OCI-LY7 (cell line): ENCODE measurements around the gene ASB13. TPM values are rescaled to one million over a fixed set of nuclear protein-coding genes. Genes with fewer than 3 reads are reported as not detected.

ENCODE experiments used
- BruUV-seq: library from RNA; stranded (reverse); fragments of 400-500 nt; replicated peaks from 2 replicates; lab custom pipeline; 2021; lab: Mats Ljungman, UMichigan
- CTCF ChIA-PET: fragments of 300-600 bp; sonication (Branson Sonifier 250); formaldehyde crosslinking; loops from one replicate; lab custom pipeline; 2022; ENCODE audit warnings: antibody characterized with exemption; ENCODE audit not compliant: unreplicated experiment; lab: Charles Lee
- POLR2A ChIA-PET: fragments of 300-600 bp; sonication (Branson Sonifier 250); formaldehyde crosslinking; loops from one replicate; lab custom pipeline; 2022; ENCODE audit warnings: antibody characterized with exemption; lab: Charles Lee
- DNase-seq: peaks from one replicate; pipeline ENCODE4 v3.0.0-alpha.2; 2015; ENCODE audit warnings: low spot score
- H2AFZ ChIP-seq: fragments of 200-600 bp; sonication (generic), shearing (Covaris generic); 2 replicates; pipeline ENCODE4 v1.6.1; 2014; ENCODE audit warnings: mild to moderate bottlenecking, antibody characterized with exemption, low read length, moderate library complexity
- H3K27ac ChIP-seq: fragments of 200-600 bp; sonication (generic); 2 replicates; pipeline ENCODE4 v1.5.1; 2014; ENCODE audit warnings: mixed run types, low read depth, mild to moderate bottlenecking, moderate library complexity, low read length, inconsistent platforms; ENCODE audit not compliant: poor library complexity, severe bottlenecking
- H3K36me3 ChIP-seq: fragments of 200-600 bp; sonication (generic); 2 replicates; pipeline ENCODE4 v1.6.1; 2014; ENCODE audit warnings: mild to moderate bottlenecking, antibody characterized with exemption, low read length, moderate library complexity, mixed read lengths; ENCODE audit not compliant: insufficient read depth
- H3K4me1 ChIP-seq: fragments of 200-600 bp; sonication (generic); 2 replicates; pipeline ENCODE4 v1.5.1; 2014; ENCODE audit warnings: mild to moderate bottlenecking, low read length; ENCODE audit not compliant: insufficient read depth, poor library complexity, severe bottlenecking
- H3K4me2 ChIP-seq: fragments of 200-600 bp; sonication (generic); 2 replicates; pipeline ENCODE4 v1.6.1; 2014; ENCODE audit warnings: mild to moderate bottlenecking, low read length
- H3K4me3 ChIP-seq: fragments of 200-600 bp; sonication (generic); 2 replicates; pipeline ENCODE4 v1.5.1; 2014; ENCODE audit warnings: mild to moderate bottlenecking, low read depth, low read length; ENCODE audit not compliant: poor library complexity, severe bottlenecking
- H3K79me2 ChIP-seq: fragments of 200-600 bp; sonication (generic); 2 replicates; pipeline ENCODE4 v1.6.1; 2016; ENCODE audit warnings: low read depth, mild to moderate bottlenecking, low read length, moderate library complexity, mixed read lengths; ENCODE audit not compliant: insufficient read depth
- H3K9me2 ChIP-seq: fragments of 200-600 bp; sonication (generic); 2 replicates; pipeline ENCODE4 v1.6.1; 2016; ENCODE audit warnings: mild to moderate bottlenecking, low read length, mixed read lengths; ENCODE audit not compliant: insufficient read depth
- H3K9me3 ChIP-seq: fragments of 200-600 bp; sonication (generic); 2 replicates; pipeline ENCODE4 v1.6.1; 2014; ENCODE audit warnings: mild to moderate bottlenecking, mixed run types, low read length, mixed read lengths
- H4K20me1 ChIP-seq: fragments of 200-600 bp; sonication (generic); 2 replicates; pipeline ENCODE4 v1.6.1; 2014; ENCODE audit warnings: mild to moderate bottlenecking, antibody characterized with exemption, low read length, moderate library complexity, mixed read lengths; ENCODE audit not compliant: insufficient read depth
- CTCF ChIP-seq: fragments of 200-600 bp; sonication (generic); conservative IDR thresholded peaks from 2 replicates; pipeline ENCODE4 v1.5.1; 2014; ENCODE audit warnings: mild to moderate bottlenecking, antibody characterized with exemption, low read length, moderate library complexity, mixed read lengths
- EZH2phosphoT487 ChIP-seq: fragments of 200-600 bp; sonication (generic); IDR thresholded peaks from 2 replicates; pipeline ENCODE4 v1.6.1; 2018; ENCODE audit warnings: low read depth, borderline replicate concordance, mild to moderate bottlenecking, mixed run types, antibody characterized with exemption, low read length, moderate library complexity, mixed read lengths
- intact Hi-C: fragments of 100-400 bp; cut with micrococcal nuclease; formaldehyde crosslinking; loops from one replicate; pipeline ENCODE4 v1.10.0; 2022; ENCODE audit not compliant: unreplicated experiment
- total RNA-seq, 2 experiments: library from RNA; depleted of rRNA in 1 of 2; stranded (reverse); fragments of >200 nt in 1 of 2; shearing (Covaris generic) in 1 of 2; gene quantifications; 2 replicates each; pipeline ENCODE4 v1.2.3, GENCODE V29; 2014 to 2022

Gene ASB13
- total RNA-seq, 2 experiments from 2014 or later: 25.6 to 108 TPM

GRCh38 chr10:5616836-5617235 lies 49.6 kb downstream of the ASB13 start:
- Histone ChIP-seq H3K27ac (no peak overlapping the region), H3K9me2 (no peaks in the 10 kb centered on the region), H3K4me3 (no peak overlapping the region), H3K79me2 (no peaks in the 10 kb centered on the region), H3K9me3 (no peaks in the 10 kb centered on the region), H2AFZ (no peak overlapping the region), H3K4me2 (no peak overlapping the region), H4K20me1 (no peaks in the 10 kb centered on the region), H3K4me1 (no peaks in the 10 kb centered on the region), H3K36me3 (no peaks in the 10 kb centered on the region)
- ChIA-PET POLR2A (interaction anchor here (0.7 kb wide), 1 partner anchor 1529 kb away, joined by 3 read pairs; no protein-coding TSS in a partner anchor), CTCF (interaction anchor here (0.6 kb wide), 1 partner anchor 132 kb away, joined by 3 read pairs; no protein-coding TSS in a partner anchor)
- intact Hi-C loops: no loop called here
- TF ChIP-seq CTCF: no peak
- no peak for TF ChIP-seq EZH2phosphoT487
- BruUV-seq: no TSS peak
- no peak for DNase-seq

- no peak for DNase-seq
- BruUV-seq: no TSS peak
- Histone ChIP-seq H3K36me3 (no peaks in the 10 kb centered on the region), H4K20me1 (no peaks in the 10 kb centered on the region), H3K4me3 (no peak overlapping the region), H2AFZ (no peak overlapping the region), H3K4me1 (no peaks in the 10 kb centered on the region), H3K9me3 (no peaks in the 10 kb centered on the region), H3K9me2 (no peaks in the 10 kb centered on the region), H3K79me2 (no peaks in the 10 kb centered on the region), H3K4me2 (no peak overlapping the region), H3K27ac (no peak overlapping the region)
- TF ChIP-seq CTCF (no peak), EZH2phosphoT487 (no peak)
- intact Hi-C loops: no loop called here
- ChIA-PET CTCF (interaction anchor here (0.6 kb wide), 1 partner anchor 131 kb away, joined by 3 read pairs; no protein-coding TSS in a partner anchor), POLR2A (interaction anchor here (0.6 kb wide), 1 partner anchor 159 kb away, joined by 3 read pairs; no protein-coding TSS in a partner anchor)
Measured at GRCh38 chr10:5616046-5616445, 50.3 kb downstream of the ASB13 start.

- no peaks in the 10 kb centered on the region for H3K9me3 ChIP-seq
- no peaks in the 10 kb centered on the region for H3K9me2 ChIP-seq
- CTCF ChIA-PET: no interaction called here
- H3K4me3 ChIP-seq: no peak overlapping the region
- no TSS peak for BruUV-seq
- H3K4me1 ChIP-seq: no peaks in the 10 kb centered on the region
- POLR2A ChIA-PET: interaction anchor here (0.6 kb wide), 1 partner anchor 158 kb away, joined by 3 read pairs; no protein-coding TSS in a partner anchor
- no peaks in the 10 kb centered on the region for H4K20me1 ChIP-seq
- H3K36me3 ChIP-seq: no peaks in the 10 kb centered on the region
- H2AFZ ChIP-seq: no peak overlapping the region
- H3K79me2 ChIP-seq: no peaks in the 10 kb centered on the region
- no peak for TF ChIP-seq EZH2phosphoT487
- no peak for TF ChIP-seq CTCF
- intact Hi-C loops: no loop called here
- H3K4me2 ChIP-seq: no peak overlapping the region
- DNase-seq: no peak
- no peak overlapping the region for H3K27ac ChIP-seq
Measured at GRCh38 chr10:5615316-5615715, 51.1 kb downstream of the ASB13 start.
